Chondrocyte (in vitro differentiated cells): ENCODE results near the gene TGFBR1. TPM values are rescaled to one million over a fixed set of nuclear protein-coding genes. Genes with fewer than 3 reads are reported as not detected.
A peak's percentile ranks its signal among the peaks of the same experiment; 100 is the strongest.

Source experiments
- DNase-seq: peaks from one replicate; pipeline ENCODE4 v3.0.0; 2021; ENCODE audit warnings: mixed read lengths, low spot score
- H3K27ac Mint-ChIP-seq: one replicate; pipeline ENCODE4 v1.8.0; 2021; ENCODE audit warnings: mild to moderate bottlenecking, moderate library complexity, mixed read lengths; ENCODE audit not compliant: unreplicated experiment
- H3K27me3 Mint-ChIP-seq: 2 replicates; pipeline ENCODE4 v1.8.0; 2021; ENCODE audit warnings: low read depth, mixed read lengths
- H3K36me3 Mint-ChIP-seq: 2 replicates; pipeline ENCODE4 v1.8.0; 2021; ENCODE audit warnings: low read depth, mixed read lengths
- H3K4me1 Mint-ChIP-seq: 2 replicates; pipeline ENCODE4 v1.8.0; 2021; ENCODE audit warnings: low read depth, mild to moderate bottlenecking, mixed read lengths
- H3K4me3 Mint-ChIP-seq: one replicate; pipeline ENCODE4 v1.8.0; 2021; ENCODE audit warnings: mild to moderate bottlenecking, moderate library complexity, mixed read lengths; ENCODE audit not compliant: unreplicated experiment
- H3K9me3 Mint-ChIP-seq: 2 replicates; pipeline ENCODE4 v1.8.0; 2021; ENCODE audit warnings: low read depth, mixed read lengths
- total RNA-seq: library from RNA; stranded (reverse); gene quantifications from 3 replicates; pipeline ENCODE4 v1.2.1, GENCODE V29; 2021
- TF ChIP-seq, protein P1 (sequence below): fragments of 200-600 bp; sonication (generic); IDR thresholded peaks from 2 replicates; pipeline ENCODE4 v1.5.0; 2021; ENCODE audit warnings: antibody characterized with exemption, mild to moderate bottlenecking, moderate library complexity

The TGFBR1 gene
- total RNA-seq, 1 donor from 2014 or later: 109 TPM

DNA sequence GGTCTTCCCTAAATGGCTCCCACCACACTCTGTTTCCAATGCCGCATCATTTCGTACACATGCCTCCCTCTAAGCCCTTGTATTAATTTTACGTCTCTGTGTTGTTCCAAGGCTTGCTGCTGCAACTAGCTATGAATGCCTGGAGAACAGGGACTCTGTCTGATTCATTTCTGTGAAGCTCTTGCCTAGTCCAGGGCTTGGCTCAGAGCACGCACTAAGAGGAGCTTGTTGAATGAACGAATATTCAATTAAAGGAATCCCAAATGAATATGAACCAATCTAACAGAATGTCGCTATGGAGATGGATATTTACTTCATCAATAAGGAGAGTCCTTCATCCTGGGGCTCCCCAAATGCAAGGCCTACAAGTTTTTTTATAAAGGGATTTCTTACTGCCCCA is 55.3 kb downstream of the TGFBR1 start:
- H3K4me1 Mint-ChIP-seq: peaks cover 5% of the 10 kb centered on the region
- no peak overlapping the region for H3K27ac Mint-ChIP-seq
- H3K27me3 Mint-ChIP-seq: peaks cover 3% of the 10 kb centered on the region
- no peaks in the 10 kb centered on the region for H3K36me3 Mint-ChIP-seq
- no peak overlapping the region for H3K4me3 Mint-ChIP-seq
- TF ChIP-seq, protein P1, sequence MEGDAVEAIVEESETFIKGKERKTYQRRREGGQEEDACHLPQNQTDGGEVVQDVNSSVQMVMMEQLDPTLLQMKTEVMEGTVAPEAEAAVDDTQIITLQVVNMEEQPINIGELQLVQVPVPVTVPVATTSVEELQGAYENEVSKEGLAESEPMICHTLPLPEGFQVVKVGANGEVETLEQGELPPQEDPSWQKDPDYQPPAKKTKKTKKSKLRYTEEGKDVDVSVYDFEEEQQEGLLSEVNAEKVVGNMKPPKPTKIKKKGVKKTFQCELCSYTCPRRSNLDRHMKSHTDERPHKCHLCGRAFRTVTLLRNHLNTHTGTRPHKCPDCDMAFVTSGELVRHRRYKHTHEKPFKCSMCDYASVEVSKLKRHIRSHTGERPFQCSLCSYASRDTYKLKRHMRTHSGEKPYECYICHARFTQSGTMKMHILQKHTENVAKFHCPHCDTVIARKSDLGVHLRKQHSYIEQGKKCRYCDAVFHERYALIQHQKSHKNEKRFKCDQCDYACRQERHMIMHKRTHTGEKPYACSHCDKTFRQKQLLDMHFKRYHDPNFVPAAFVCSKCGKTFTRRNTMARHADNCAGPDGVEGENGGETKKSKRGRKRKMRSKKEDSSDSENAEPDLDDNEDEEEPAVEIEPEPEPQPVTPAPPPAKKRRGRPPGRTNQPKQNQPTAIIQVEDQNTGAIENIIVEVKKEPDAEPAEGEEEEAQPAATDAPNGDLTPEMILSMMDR: no peak
- no peak for DNase-seq
- H3K9me3 Mint-ChIP-seq: no peaks in the 10 kb centered on the region

DNA sequence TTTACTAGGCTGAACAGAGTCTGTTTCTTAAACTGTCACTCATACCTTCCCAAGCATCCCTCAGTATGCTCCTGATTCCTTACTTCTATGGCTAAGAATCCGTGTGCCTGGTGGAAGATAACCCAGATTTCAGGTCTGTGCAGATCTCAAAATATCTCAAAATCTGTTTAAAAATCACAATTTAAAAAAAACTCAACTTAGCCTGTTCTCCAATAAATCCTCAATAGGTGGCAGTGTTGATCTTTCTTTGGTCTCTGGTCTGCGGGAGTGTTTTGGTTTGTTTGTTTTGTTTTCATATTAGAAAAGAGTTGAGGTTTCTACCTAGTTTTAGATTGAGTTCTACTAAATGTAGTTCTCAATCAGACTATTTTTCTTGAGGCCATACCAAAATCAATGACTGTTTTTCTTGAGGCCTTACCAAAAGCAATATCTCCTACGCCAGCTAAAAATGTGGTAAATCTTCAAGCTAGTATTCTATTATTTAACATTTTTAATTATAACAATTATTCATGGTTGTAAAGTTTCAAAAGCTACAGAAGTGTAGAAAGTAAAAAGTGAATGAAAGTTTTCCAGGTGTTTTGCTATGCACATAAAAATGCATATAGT is 57.9 kb downstream of the TGFBR1 start:
- Mint-ChIP-seq H3K4me3 (no peak overlapping the region), H3K36me3 (no peaks in the 10 kb centered on the region), H3K9me3 (no peaks in the 10 kb centered on the region), H3K27me3 (peaks cover 7% of the 10 kb centered on the region), H3K4me1 (peaks cover 5% of the 10 kb centered on the region), H3K27ac (no peak overlapping the region)
- DNase-seq: no peak
- TF ChIP-seq, protein P1: peak; percentile 90

DNA sequence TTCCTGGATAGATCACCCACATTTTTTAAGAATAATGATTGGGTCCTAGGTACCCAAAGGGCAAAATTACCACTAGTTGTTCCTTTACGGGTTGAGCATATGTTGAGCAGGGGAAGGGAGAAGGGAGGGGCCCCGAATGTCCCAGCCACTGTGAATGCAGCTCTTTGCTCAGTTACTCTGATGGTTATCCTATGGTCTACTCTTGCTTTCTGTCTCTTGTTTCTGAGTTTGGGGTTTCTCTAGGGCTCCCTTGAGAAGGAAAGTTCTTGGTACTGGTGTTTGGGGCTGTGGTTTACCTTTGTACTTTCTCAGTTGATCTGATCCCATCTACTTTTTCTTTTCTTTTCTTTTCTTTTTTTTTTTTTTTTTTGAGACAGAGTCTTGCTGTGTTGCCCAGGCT is 61.2 kb downstream of the TGFBR1 start:
- Mint-ChIP-seq H3K27ac (no peak overlapping the region), H3K4me1 (peaks cover 8% of the 10 kb centered on the region), H3K9me3 (no peaks in the 10 kb centered on the region), H3K27me3 (peaks cover 15% of the 10 kb centered on the region), H3K4me3 (no peak overlapping the region), H3K36me3 (no peaks in the 10 kb centered on the region)
- DNase-seq: no peak
- TF ChIP-seq, protein P1: no peak

DNA sequence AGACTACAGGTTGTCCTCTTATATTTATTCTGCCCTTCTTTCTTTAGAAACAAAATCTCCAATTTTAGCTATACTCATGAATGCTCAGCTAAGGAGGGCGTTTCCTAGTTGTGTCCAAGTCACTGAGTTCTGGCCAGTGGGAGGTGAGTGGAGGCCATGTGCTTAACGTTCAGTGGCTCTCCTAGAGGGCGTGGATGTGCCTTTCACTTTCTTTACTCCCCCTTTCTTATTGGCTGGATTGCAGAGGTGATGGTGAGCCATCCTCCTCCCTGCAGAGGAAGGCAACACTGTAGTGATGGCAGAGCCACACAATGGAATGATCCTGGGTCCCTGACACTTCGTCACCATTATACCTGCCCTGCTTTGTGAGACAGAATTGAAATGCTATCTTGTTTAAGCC is 62.2 kb downstream of the TGFBR1 start:
- H3K27me3 Mint-ChIP-seq: peaks cover 22% of the 10 kb centered on the region
- no peaks in the 10 kb centered on the region for H3K9me3 Mint-ChIP-seq
- H3K4me1 Mint-ChIP-seq: peaks cover 8% of the 10 kb centered on the region
- no peak overlapping the region for H3K4me3 Mint-ChIP-seq
- no peaks in the 10 kb centered on the region for H3K36me3 Mint-ChIP-seq
- no peak for DNase-seq
- H3K27ac Mint-ChIP-seq: no peak overlapping the region
- TF ChIP-seq, protein P1: no peak

DNA sequence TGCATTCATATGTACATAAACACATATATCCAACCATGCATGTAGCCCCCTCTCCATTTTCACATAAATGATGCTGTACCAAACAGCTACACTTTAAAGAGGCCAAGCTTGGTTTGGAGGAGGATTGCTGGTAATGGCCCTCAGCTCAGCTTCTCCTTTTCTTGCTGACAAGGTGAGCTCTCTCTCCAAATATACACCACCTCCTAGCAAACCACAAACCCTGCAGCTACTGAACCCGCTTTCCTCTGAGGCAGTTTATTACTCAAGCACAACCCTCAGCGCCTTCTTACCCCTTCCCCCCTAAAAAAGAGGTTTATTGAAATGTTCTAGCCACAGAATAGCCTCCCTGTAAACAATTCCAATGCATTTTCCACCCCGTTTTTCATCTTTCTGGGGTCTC is 62.8 kb downstream of the TGFBR1 start:
- H3K36me3 Mint-ChIP-seq: no peaks in the 10 kb centered on the region
- no peak overlapping the region for H3K4me3 Mint-ChIP-seq
- H3K4me1 Mint-ChIP-seq: peaks cover 5% of the 10 kb centered on the region
- no peaks in the 10 kb centered on the region for H3K9me3 Mint-ChIP-seq
- H3K27me3 Mint-ChIP-seq: peaks cover 22% of the 10 kb centered on the region
- no peak for DNase-seq
- TF ChIP-seq, protein P1: no peak
- H3K27ac Mint-ChIP-seq: no peak overlapping the region
